GM21786 (cell line): ENCODE results near the gene KIF21B.
A peak's percentile ranks its signal among the peaks of the same experiment; 100 is the strongest.

Source experiments
- ATAC-seq: cut with Tn5 transposase; IDR thresholded peaks from one replicate; pipeline ENCODE4 v1.9.1; 2021; ENCODE audit not compliant: unreplicated experiment

The KIF21B gene

DNA sequence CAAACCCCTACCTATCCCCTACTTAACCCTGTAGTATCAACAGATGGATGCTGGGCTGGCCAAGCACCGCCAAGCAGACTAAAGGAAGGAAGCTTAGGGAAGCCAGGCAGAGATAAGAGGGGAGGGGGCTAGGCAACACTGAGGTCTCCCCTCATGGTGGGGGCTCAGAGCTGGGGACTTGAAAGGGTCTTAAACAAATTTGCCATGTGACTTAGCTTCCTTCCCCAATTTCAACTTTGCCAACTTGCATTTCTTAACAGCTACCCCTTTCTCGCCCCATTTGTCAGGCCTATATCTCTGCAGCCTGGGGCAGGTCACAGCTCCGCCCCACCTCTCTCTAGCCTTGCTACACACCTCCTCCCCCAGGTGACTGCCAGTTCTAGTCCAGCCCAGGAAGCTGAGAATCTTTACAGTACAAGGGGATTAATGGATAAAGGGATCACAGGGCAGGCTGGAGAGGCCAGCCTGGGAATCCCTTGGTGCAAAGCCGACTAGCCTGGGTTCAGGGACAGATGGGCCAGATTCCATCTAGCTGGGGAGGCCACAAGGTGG, 3.4 kb downstream of the KIF21B start:
- ATAC-seq = no peak

DNA sequence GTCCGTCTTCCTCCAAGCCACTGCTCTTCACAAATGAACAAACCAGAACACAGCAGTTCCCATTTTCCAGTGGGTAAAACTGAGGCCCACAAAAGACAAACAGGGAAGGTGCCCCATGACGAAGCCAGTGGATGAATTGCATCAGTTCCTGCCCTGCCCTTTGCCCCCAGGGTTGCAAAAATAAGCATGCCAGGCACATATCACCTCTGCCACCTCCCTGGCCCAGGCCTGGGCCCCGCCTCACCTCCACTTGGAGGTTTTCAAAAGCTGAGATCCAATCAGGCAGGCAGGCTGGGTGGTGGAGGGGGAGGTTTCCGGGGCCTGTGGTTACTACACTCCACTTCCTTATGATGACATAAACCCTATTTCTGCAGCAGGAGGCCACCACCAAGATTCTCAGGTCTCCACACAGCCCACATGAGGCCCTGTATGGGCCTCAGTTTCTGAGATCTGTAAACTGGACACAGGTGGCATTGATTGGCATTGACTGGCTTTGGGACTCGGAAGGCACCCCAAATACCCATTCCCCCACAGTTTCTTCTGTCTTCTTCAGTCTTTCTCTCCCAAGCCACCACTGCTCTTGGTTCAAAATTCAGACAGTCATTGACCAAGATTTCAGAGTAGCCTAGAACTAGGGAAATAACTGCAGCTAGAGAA, 4.1 kb downstream of the KIF21B start:
- ATAC-seq = peak; percentile 54

DNA sequence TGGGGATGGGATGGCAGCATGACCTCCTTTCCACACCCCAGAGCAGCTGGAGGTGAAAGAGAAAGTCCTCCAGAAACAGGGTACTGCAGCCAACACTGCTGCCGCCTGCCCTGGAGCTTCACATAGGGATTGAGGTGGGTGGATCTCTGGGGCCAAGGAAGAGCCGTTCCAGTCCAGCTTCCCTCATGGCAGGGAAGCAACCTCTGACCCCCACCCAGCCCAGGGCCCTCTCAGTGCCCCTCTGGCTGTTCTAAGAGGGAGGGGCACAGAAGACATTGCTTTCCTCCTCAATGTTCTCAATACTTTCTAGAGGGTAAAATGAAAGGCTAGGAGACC, 5.7 kb downstream of the KIF21B start:
- ATAC-seq = no peak

DNA sequence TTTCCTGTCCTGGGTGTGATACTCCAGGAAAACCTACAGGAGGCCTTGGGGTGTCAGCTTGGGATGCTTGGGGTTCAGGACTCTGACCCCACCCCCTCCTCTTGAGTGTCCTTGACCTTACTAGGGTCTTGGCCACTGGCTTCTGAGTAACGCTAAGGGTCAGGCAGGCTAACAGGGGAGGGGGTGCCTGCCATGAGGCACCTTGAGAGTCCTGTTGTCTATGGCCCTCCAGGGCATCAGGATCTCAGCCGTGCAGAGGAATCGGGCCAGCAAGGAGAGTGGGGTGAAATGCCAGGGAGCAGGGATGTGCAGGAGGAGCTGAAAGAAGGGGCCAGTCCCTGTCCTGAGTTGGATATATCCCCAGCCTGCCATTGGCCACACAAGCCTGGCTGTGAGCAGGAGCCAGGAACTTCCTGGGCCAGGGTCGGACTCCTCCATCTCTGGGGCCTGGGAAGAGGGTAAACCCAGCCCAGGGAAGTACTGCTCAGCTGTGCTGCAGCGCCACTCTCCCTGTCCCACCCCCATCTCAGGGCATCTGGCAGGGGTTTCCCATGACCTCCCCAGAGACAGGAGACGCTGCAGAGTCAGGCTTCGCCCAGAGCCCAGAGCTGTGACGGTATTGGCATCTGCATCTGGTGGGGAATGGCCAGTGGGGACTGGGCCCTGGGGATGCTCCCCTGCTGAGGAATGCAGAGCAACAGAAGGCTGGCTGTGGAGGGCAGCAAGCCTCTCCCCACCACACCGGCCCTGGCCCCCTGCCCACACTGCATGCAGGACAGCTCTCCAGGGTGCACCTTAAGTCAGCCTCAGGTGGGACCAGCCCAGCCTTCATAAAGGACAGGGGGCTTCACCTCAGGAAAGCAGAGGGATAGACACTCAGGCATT, 6.3 kb downstream of the KIF21B start:
- ATAC-seq = peak; percentile 31

DNA sequence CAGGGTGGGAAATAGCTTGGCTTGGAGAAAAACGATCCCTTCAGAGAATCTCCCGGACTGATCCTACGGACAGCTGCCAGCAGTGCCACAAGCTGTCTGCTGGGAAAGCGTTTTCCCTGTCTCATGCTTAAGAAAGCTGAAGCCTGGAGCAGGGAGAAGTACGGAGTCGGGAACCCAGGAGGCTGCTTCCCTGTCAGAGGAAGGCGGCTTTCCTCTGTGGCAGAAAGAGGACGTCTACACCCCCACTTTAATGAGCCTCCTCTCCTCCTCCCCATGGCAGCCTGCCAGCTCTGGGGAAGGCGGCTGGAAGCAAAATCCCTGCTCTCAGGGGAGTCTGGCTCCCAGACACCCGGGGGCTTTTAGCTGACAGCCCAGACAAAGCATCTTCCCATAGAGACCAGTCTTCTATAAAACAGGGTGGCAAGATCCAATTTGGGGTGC, 7.3 kb downstream of the KIF21B start:
- no peak for ATAC-seq

DNA sequence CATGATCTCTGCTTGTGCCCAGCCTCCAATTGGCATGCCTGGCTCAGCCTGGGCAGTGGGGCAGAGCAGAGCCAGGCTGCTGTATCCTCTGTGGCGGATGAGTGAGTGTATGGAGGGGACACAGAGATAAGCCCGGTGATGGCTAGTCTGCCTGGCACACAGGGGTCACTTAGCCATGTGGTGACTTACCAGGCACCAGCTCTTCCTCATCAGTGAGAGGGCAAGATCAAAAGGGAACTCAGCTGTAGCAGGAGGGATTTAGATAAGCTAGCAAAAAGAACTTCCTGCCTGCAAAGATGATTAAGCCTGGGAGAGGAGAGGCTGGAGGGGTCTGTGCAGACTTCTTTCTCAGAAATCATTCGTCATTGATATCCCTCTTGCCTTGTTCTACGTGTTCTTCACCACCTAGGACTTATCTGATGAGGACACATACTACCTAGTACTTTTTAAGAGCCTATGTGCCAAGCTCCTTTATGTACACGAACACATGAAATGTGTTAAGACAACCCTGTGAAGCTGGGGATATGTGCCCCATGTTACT, 7.9 kb downstream of the KIF21B start:
- ATAC-seq = no peak

DNA sequence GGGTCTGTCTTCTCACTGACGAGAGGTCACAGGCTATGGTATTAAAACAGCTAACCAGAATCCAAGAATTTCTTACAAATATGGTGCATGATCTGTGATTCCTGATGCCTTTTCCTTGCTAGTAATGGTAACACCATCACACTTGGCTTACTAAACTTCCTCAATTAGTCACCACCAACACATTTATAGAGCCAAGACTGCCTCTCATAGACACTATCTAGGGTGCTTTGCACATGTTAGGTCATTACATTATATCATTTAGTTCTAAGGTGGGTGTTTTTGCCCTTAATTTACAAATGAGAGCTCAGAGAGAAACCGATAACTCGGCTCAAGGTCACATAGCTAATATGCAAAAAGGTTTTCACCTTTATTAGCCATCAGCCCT, 8.7 kb downstream of the KIF21B start:
- ATAC-seq = no peak

DNA sequence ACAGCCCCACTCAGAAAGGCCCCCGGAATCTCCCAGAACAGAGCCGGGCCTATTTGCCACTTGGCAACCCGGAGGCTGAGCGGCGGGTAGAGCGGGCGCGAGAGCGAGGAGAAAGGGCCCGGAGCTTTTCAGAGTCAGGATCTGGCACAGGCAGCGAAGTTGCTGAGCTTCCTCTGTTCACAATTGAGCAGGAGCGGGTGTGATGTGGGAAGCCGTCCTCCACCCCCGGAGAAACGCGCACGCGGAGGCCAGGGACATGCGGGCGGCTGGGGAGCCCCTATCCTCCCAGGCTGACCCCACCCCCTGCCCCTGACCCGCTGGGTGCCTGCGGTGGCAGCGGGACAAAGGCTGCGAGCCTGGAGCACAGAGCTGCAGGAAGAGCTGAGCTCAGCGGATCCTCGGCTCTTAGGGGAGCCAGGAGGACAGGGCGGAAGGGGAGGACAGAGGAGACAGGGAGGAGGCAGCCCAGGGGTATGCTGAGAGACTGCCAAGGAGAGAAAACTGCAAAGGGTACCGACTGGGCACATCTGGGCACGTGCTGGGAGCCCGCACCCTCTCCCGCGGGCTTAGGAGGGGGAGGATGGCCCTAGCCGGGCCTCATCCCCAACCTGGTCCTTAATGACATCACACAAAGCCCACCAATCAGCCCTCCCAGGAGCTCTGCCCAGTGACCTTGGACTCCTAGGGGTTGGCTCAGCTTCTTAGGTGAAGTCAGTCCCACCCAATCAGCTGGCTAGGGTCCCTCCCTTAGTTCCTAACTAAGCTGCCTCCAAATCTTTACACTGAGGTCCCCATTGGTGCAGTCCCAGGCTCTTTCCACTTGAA, 9.3 kb downstream of the KIF21B start:
- no peak for ATAC-seq

DNA sequence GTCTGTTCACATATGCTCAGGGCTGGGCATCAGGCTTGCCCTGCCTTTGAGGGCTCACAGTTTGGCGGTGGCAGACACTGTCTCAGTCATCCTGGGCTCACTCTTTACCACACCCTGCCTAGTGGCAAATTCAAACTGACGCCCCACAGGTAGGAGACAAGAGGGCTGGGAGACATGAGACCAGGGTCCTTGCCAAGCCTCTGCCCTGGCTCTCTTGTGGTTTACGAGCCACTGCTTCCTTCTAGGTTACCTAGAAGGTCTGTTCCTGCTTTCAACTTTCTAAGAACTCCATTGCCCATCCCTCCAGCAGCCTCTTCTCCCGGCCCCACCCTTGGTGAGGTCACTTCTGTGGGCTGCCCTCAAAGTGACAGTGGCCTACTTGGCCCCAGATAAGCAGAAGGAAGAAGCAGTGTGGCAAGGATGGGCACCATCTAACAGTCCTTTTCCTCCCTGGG, 10.5 kb downstream of the KIF21B start:
- no peak for ATAC-seq

DNA sequence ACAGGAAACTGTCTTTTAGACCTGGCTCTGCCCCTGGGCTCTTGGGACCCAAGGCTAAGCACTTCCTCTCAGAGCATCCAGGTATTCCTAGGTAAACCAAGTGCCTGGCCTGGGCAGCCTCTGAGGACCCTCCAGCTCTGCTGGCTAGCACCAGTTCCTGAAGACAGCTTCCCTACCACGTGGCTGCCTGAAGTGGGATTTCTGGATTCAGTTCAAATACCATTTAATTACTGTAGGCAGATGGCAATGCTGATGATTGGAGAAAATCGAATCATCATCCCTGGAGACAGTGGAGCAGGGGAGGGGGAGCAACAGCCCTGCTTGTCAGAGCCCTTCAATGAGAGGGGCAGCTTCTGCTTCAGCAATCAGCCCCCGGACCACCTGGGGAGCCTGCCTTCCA, 11.9 kb downstream of the KIF21B start:
- no peak for ATAC-seq

DNA sequence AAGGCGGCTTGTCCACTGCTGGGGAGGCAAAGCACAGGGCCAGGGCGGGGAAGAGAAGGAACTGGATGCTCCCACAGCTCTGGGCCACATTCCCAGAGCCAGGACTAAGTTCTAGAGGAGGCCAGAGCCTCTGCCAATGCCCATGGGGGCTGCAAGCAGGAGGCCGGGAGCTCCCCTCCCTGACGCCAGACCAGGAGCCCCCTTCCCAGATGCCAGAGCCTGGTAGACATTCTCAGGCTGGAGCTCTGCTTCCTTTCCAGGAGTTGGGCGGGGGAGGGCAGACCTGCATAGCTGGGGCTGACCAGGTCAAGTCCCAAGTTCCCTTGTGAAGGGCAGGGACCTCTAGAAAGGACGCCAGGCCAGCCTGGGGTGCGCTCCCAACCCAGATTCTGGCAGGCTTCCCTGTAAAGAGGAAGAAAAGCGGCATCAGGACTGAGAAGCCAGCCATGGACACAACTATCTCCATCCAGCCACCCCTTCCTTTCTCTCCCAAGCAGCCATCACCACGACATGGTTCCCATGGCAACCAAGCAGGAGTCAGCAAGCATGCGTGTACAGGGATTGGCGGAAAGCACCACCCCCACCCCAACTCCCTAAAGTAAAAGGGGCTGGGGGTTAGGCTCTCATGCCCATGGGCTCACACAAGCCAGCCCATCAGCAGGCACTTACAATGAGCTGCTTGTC, 13.4 kb downstream of the KIF21B start:
- no peak for ATAC-seq

DNA sequence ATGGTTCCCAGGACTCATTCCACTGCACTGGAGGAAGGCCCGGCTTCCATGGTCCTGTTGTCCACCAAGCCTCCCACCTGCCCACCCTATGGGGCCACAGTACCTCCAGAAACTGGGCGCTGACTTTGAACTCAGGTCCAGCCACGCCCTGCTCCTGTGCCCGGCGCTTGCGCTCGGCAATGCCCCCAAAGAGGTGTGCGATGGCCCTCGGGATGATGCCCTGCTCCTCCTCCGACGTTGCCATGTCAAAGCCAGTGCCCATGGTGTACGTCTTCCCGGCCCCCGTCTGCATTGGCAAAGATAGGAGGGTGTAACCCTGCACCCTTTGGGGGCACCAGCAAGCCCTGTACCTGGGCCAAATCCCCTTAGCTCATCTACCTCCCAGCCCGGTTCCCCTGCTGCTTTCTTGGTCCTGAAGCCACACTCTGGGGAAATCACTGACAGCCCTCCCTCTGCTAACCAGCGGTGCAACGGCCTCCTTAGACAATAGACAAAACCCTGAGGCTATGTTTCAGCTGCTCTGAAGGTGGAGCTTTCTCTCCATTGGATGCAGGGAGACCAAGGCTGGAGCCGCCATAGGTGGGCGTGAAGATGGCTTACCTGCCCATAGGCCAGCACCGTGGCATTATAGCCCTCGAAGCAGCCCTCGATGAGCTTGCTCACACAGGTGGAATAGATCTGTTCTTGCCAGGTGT, 14.7 kb downstream of the KIF21B start:
- ATAC-seq = no peak

DNA sequence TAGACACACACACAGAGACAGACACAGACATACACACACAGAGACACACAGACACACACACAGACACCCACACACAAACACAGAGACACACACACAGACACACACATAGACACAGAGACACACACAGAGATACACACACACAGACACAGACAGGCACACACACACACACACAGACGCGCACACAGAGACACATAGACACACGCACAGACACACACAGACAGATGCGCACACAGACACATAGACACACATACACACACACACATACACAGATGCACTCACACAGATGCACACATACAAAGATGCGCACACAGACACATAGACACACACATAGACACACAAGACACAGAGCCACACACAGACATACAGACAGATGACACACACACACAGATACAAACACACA, 16.0 kb downstream of the KIF21B start:
- ATAC-seq = no peak

DNA sequence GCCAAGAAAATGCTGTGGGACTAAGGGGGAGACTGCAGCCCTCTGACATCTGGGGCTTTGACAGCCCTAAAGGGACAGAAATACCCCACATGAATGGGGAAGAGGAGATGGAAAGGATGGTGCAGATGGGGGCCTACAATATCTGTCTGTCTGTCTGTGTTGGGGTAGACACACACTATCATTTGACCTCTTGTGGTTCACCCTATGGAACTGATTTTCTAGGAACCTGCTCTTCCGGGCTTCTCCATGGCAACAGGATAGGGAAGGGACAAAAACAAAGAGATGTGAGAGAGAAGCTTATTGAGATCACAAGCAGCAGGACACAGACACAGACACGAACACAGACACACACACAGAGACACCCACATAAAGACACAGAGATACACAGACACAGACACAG, 17.1 kb downstream of the KIF21B start:
- ATAC-seq = no peak

DNA sequence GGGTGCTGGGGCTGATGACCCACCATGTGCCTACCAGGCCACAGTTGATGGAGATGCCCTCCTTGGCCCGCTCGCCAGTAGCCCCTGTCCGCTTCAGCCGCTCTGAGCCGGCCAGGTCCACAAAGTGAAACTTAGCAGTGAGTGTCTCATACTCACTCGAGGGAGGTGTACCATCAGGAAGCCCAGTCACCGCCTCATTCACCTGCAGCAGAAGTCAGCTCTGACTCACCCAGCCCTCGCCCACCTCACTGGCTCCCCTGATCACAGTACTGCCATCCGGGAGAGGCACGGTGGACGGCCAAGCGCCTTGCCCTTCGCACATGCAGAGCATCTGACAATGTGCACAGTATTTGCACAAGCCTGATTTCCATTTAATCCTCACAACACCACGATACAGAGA, 18.8 kb downstream of the KIF21B start:
- no peak for ATAC-seq

DNA sequence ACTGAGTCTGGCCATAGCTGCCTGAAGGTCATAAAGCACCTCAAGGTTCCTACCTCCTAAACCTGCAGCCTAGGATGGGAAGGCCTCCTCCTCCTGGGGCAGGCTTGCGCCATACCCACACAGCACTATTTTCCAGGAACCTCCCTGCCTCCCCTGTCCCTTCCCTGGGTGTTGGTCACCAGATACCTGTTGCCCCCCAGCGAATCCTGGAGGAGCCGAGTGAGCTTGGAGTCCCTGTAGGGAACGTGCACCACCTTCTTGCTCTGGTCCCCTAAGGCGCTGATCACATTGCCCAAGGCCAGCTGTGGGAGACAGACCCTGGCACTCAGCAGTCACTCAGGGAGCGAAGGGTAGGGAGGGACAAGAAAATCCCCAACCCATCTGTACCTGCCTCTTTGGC, 19.4 kb downstream of the KIF21B start:
- ATAC-seq = no peak

DNA sequence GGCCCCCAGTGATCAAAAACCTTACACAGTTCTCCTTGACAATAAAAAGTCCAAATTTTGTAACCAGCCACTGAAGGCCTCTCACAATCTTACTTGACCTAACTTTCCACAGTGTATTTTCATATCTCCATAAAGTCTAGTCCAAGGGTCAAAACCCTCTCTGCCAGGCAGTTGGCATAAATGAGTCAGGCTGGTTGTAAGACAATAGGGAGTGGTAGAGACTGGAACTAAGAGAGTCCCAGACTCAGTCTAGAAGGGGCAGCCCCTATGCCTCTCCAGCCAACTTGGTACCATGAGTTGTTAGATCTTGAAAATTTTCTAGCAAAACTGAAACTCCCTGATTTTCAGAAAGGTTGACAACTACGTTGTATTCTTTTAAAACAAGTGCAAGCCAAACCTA, 21.0 kb downstream of the KIF21B start:
- no peak for ATAC-seq

DNA sequence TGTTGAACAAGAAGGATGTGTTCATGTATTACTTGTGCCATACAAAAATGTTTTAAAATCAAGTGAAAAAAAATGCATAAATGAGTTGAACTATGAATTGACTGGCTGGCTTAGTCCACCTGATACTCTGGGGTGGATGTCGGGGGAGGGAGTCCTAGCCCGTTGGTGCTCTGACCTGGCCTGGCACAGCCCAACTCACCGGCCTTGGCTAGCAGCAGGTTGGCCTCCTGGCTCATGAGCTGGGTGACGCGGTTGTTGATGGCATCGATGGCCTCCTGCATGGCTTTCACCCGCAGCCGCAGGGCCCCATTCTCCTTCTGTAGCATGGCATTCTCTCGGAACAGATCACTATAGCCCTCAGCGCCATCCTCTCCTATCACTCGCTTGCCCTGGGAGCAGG, 21.6 kb downstream of the KIF21B start:
- no peak for ATAC-seq

DNA sequence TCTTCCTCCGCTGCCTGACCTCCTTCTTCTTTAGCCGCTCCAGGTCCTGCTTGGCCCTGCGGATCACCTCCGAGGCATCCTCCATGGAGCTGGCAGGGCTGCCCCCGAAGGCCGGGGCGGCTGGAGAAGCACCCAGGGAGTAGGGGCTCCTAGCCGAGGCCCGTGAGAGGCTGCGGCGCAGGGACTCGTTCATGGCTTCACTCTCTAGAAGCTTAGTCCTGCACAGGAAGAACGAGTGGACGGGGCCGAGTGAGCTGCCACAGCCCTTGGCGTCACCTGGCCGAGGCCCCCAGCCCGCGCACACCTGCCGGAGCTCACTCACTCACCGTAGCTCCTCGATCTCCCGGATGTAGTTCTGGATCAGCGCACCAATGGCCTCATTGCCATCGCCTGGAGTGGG, 23.1 kb downstream of the KIF21B start:
- ATAC-seq = no peak

DNA sequence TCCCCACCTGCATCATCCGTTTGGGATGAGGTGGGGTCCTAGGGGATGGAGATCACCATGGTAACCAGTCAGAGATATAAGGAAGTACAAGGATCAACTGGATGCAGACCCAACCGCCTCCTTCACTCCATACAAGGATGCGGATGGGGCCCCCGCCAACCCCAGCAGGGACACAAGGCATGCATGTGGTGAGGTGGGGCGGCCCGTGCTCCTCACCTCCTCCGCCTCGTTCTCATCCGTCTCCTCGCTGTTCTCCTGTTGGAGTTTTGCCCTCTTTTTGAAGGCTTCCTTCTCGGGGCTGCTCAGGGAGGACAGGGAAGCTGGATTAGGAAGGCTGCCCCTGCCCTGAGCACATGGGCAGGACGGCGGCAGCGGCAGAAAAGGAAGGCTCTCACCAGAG, 23.8 kb downstream of the KIF21B start:
- ATAC-seq = no peak
